Hair follicular keratinocyte (primary cell): ENCODE results near the gene KCNK15. TPM values are rescaled to one million over a fixed set of nuclear protein-coding genes. Genes with fewer than 3 reads are reported as not detected.

Experiments used
- total RNA-seq: library from RNA; depleted of rRNA; stranded (reverse); fragments of >200 nt; gene quantifications from 2 replicates; pipeline ENCODE4 v1.2.3, GENCODE V29; 2015

Gene KCNK15
- under 0.01 TPM in 1 of 2 replicates, not detected in the other for total RNA-seq

DNA sequence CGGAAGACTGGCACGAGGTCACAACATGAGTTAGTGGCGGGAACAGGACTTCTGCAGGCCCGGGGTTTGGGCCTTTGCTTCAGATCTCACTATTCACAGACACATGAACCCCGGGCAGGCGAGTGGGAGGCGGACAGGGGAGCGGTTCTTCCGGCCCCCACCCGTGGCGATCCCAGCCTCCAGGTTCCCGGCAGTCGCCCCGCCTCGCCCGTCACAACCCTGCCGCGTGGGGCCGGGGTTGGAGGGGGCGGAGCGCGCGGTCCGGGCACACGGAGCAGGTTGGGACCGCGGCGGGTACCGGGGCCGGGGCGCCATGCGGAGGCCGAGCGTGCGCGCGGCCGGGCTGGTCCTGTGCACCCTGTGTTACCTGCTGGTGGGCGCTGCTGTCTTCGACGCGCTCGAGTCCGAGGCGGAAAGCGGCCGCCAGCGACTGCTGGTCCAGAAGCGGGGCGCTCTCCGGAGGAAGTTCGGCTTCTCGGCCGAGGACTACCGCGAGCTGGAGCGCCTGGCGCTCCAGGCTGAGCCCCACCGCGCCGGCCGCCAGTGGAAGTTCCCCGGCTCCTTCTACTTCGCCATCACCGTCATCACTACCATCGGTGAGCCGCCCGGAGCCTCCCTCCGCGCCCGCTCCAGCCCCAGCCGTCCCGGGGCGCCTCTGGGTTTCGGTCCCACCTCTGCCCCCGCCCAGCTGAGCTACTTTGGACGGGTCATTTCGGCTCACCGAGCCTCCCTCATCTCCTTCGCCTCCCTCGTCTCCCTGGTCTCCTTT lies at the start of gene KCNK15:
Gene KCNK15, plus strand, starts transcription at position 268 of the 769 bp plus-strand sequence. Its CDS starts 46 bp downstream, at position 314.

DNA sequence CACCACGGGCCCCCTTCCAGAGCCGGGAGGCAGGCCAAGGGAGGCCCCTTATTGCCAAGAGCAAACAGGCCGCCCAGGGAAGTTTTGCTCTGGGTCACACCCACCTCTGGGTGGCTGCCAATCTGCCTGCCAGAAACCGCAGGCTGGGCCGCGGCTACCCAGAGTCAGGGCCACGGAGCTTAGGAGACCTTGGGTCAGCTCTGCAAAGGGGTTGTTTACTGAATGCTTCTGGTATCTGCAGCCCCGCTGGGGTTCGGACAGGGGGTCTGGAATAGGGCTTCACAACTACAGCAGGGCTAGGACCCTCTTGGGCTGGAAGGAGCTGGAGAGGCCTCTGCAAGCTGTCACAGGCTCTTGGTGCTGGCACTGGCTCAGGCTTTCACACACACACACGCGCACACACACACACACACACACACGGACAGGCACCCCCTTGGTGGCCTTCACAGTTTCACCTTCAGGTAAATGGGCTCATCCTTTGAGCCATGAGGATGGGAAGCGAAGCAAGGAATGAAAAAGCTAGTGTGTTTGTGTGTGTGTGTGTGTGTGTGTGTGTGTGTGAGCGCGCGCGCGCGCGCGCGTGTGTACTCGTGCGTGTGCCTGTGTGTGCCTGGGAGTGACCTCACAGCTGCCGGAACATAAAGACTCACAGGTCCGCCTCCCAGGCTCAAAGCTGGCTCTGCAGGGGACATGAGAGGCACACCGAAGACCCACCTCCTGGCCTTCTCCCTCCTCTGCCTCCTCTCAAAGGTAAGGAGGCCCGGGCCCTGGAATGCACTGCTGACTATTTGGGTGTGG lies 30.8 kb upstream of the KCNK15 start, which contains the start of gene CCN5:
Gene CCN5, plus strand, starts transcription at position 669 of the 798 bp plus-strand sequence. Its CDS starts 22 bp downstream, at position 691.

Other genes starting within 250 kb of the KCNK15 start
- 41.1 and 61.8 TPM in 2 replicates for gene SERINC3, start 223.8 kb upstream of the KCNK15 start, total RNA-seq
- 13.2 and 23.0 TPM in 2 replicates for gene PKIG, start 163.3 kb upstream of the KCNK15 start, total RNA-seq
- 40.7 and 49.4 TPM in 2 replicates for gene ADA, start 94.2 kb upstream of the KCNK15 start, total RNA-seq
- not detected in 2 replicates for gene CCN5, start 30.5 kb upstream of the KCNK15 start, total RNA-seq
- gene RIMS4, start 64.7 kb downstream of the KCNK15 start, total RNA-seq = not detected in 2 replicates
- gene YWHAB, start 139.8 kb downstream of the KCNK15 start, total RNA-seq = 129 and 146 TPM in 2 replicates
- 4.7 and 6.8 TPM in 2 replicates for gene PABPC1L, start 164.2 kb downstream of the KCNK15 start, total RNA-seq
- gene TOMM34, start 214.5 kb downstream of the KCNK15 start, total RNA-seq = 53.4 and 54.5 TPM in 2 replicates
- 15.6 and 19.4 TPM in 2 replicates for gene STK4, start 220.6 kb downstream of the KCNK15 start, total RNA-seq